GM12872 (cell line): Measurements from ENCODE around the gene TMTC2.

Source experiments
- TF ChIP-seq, protein P1 (sequence below): IDR thresholded peaks from 3 replicates; pipeline ENCODE4 v1.5.1; 2011; ENCODE audit warnings: low read depth, mild to moderate bottlenecking, low read length, moderate library complexity; ENCODE audit not compliant: insufficient read depth

The TMTC2 gene

DNA sequence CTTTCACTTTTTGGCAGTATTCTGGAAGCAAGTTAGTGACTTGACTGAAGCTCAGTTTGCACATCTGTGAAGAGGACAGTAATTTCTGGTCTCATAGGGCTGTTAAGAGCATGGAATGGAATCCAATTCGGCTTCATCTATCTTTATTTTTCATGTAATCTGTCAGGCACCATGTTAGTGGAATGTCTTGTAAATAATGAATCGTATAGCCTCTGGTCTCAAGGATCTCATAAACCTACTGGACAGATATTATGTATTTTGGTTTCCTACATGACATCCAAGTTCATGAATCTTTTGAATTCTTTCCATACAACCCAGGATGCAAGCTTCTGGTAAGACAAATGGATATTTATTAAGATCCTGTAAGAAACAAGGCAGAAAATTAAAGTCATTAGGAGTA, 24.0 kb downstream of the TMTC2 start:
- TF ChIP-seq, protein P1, sequence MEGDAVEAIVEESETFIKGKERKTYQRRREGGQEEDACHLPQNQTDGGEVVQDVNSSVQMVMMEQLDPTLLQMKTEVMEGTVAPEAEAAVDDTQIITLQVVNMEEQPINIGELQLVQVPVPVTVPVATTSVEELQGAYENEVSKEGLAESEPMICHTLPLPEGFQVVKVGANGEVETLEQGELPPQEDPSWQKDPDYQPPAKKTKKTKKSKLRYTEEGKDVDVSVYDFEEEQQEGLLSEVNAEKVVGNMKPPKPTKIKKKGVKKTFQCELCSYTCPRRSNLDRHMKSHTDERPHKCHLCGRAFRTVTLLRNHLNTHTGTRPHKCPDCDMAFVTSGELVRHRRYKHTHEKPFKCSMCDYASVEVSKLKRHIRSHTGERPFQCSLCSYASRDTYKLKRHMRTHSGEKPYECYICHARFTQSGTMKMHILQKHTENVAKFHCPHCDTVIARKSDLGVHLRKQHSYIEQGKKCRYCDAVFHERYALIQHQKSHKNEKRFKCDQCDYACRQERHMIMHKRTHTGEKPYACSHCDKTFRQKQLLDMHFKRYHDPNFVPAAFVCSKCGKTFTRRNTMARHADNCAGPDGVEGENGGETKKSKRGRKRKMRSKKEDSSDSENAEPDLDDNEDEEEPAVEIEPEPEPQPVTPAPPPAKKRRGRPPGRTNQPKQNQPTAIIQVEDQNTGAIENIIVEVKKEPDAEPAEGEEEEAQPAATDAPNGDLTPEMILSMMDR, result no peak

DNA sequence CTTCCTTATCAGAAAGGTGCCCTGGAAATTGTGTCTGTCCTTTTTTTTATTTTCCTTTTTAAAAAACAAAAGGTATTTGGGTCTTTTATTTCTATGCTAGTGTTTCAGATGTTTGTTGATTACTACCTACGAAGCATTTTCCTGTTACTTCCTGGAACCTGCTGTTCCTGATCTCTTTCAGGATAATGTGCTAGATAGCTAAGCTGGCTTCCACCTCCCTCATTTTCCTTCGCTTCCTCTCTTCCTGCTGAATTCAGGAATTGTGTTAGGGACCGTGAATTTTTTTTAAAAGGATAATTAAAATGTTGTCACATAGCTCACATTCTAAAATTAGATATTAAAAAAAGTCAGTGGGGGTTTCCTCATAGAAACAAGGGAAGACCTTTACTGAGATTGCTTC, 27.7 kb downstream of the TMTC2 start:
- TF ChIP-seq, protein P1, result no peak

DNA sequence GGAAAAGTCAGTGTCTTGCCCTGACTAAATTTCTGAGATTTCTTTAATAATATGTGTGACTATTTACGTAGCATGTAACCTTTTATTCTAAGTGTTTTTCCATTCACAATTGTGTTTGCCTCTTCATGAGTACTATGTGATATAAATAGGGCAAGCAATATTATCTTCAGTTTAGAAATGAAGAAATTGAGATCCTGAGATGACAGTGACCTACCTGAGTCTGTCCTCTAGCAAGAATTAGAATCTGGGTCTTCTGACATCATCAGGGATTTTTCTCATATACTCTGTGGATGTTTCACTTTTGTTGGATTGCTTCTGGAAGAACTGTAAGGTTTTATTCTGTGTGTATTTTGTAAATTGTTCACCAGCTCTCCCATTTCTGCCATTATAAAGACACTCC, 35.0 kb downstream of the TMTC2 start:
- TF ChIP-seq, protein P1, result no peak

DNA sequence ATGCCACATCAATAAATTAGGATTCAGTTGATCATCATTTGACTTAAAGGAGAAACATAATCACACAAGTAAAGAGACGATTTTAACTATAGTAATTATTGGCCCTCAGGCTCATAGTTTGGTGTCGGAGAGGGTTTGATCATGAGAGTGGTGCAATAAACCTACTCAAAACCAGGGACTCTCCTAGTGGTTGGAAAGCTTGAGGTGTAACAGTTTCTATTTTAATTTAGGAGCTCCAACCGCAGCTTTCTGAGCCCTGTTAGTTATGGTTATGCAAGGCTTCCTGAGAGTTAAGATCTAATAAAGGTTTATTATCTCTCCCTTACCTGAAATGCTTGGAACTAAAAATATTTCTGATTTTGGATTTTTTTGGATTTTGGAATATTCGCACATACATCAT, 36.4 kb downstream of the TMTC2 start:
- TF ChIP-seq, protein P1, result no peak

DNA sequence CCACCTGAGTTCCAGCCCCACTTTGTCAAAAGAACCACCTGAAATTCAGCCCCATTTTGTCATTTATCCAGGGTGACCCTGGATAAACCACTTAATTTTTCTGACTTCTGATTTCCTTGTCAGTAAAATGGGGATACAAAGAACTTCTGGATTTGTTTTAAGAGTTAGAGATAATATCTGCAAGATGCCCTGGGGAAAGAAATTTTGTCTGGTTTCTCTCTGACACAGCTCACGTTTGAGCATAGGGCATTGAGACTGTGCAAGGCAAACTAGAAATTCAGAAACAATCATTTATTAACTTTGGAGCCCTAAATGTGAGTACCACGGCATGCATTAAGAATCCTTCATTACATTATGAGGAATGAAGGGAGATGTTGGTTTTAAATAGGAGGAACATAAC, 37.2 kb downstream of the TMTC2 start:
- TF ChIP-seq, protein P1, result no peak

DNA sequence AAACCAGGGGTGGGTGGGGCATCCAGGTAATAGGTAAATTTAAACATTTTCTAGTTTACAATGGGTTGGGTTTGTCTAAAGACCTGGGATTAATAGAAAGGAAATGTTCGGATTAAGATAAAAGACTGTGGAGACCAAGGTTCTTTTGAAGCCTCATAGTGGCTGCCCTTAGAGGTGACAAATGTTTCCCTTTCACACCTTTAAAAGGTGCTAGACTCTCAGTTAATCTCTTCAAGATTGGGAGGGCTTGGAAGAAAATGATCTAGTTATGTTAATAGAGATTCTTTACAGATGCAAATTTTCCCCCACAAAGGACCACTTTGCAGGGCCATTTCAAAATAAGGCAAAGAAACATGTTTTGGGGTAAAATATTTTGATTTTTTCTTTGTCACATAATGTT, 39.0 kb downstream of the TMTC2 start:
- TF ChIP-seq, protein P1, result no peak

DNA sequence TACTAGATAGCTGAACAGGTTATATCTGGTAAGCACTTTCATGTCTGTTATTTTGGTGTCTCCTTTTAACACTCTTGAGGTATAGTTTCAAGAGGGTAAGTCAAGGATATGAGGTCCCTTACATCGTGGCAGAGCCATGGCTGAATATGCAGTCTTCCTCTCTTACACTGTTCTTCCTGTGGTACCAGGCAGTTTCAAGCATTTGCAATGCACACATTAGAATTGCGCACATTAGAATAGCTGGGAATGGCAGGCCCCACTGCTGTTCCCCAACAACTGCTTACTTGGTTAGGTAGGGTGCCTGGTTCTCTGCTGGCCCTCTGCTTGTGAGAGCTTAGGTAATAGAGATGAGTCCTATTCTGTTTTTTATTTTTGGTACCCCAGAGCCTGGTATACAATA, 41.2 kb downstream of the TMTC2 start:
- TF ChIP-seq, protein P1, result no peak

DNA sequence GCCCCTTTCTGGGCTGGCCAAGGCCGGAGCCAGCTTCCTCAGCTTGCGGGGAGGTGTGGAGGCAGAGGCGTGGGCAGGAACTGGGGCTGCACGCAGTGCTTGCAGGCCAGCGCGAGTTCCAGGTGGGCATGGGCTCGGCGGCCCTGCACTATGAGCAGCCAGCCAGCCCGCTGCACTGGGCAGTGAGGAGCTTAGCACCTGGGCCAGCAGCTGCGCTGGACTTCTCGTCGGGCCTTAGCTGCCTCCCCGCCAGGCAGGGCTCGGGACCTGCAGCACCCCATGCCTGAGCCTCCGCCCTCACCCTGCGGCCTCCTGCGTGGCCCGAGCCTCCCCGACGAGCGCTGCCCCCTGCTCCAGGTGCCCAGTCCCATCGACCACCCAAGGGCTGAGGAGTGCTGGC, 42.0 kb downstream of the TMTC2 start:
- TF ChIP-seq, protein P1, result no peak
